Loucy (cell line): ENCODE data around the gene SCARF2.

Experiments used
- H2AFZ ChIP-seq: fragments of 200-600 bp; sonication (generic); 2 replicates; pipeline ENCODE4 v1.6.0; 2016; ENCODE audit warnings: antibody characterized with exemption, mild to moderate bottlenecking, low read length, moderate library complexity
- H3F3A ChIP-seq: fragments of 200-600 bp; 2 replicates; pipeline ENCODE4 v1.6.0; 2016; ENCODE audit warnings: antibody characterized with exemption, low read depth, mild to moderate bottlenecking
- H3K27me3 ChIP-seq: fragments of 200-600 bp; sonication (generic); 2 replicates; pipeline ENCODE4 v1.6.1; 2014; ENCODE audit warnings: low read length, mild to moderate bottlenecking; ENCODE audit not compliant: insufficient read depth, poor library complexity, severe bottlenecking
- H3K36me3 ChIP-seq: fragments of 200-600 bp; sonication (generic); 2 replicates; pipeline ENCODE4 v1.6.1; 2016; ENCODE audit warnings: low read length; ENCODE audit not compliant: insufficient read depth
- H3K4me1 ChIP-seq: fragments of 200-600 bp; sonication (generic); 2 replicates; pipeline ENCODE4 v1.5.1; 2014; ENCODE audit warnings: low read length, mild to moderate bottlenecking; ENCODE audit not compliant: insufficient read depth, poor library complexity, severe bottlenecking
- H3K4me2 ChIP-seq: fragments of 200-600 bp; sonication (generic); 2 replicates; pipeline ENCODE4 v1.6.0; 2014; ENCODE audit warnings: antibody characterized with exemption, low read length, low read depth, mild to moderate bottlenecking; ENCODE audit not compliant: poor library complexity, severe bottlenecking
- H3K4me3 ChIP-seq: fragments of 200-600 bp; sonication (generic); 2 replicates; pipeline ENCODE4 v1.5.1; 2014; ENCODE audit warnings: low read length, mild to moderate bottlenecking, mixed read lengths; ENCODE audit not compliant: poor library complexity, severe bottlenecking
- H3K79me2 ChIP-seq: fragments of 200-600 bp; sonication (generic); 2 replicates; pipeline ENCODE4 v1.6.1; 2014; ENCODE audit warnings: low read length; ENCODE audit not compliant: insufficient read depth
- H3K9ac ChIP-seq: fragments of 200-600 bp; sonication (generic); 2 replicates; pipeline ENCODE4 v1.6.0; 2014; ENCODE audit warnings: mild to moderate bottlenecking, low read depth, low read length, moderate library complexity; ENCODE audit not compliant: poor library complexity, severe bottlenecking
- H3K9me2 ChIP-seq: fragments of 200-600 bp; sonication (generic); replicated peaks from 2 replicates; pipeline ENCODE4 v1.6.1; 2016; ENCODE audit warnings: low read depth, low read length, mixed read lengths
- H3K9me3 ChIP-seq: fragments of 200-600 bp; sonication (generic); 2 replicates; pipeline ENCODE4 v1.6.1; 2014; ENCODE audit warnings: mild to moderate bottlenecking, antibody characterized with exemption, low read length, low read depth; ENCODE audit not compliant: insufficient read depth
- H4K20me1 ChIP-seq: fragments of 200-600 bp; sonication (generic); 2 replicates; pipeline ENCODE4 v1.6.0; 2014; ENCODE audit warnings: antibody characterized with exemption, low read length, mild to moderate bottlenecking; ENCODE audit not compliant: insufficient read depth, poor library complexity, severe bottlenecking
- CTCF ChIP-seq: fragments of 200-600 bp; sonication (generic); conservative IDR thresholded peaks from 2 replicates; pipeline ENCODE4 v1.5.1; 2014; ENCODE audit warnings: mild to moderate bottlenecking, antibody characterized with exemption, low read length
- EZH2phosphoT487 ChIP-seq: fragments of 200-600 bp; IDR thresholded peaks from 2 replicates; pipeline ENCODE4 v1.6.1; 2018; ENCODE audit warnings: antibody characterized with exemption, mild to moderate bottlenecking, moderate library complexity, borderline replicate concordance

The SCARF2 gene

DNA sequence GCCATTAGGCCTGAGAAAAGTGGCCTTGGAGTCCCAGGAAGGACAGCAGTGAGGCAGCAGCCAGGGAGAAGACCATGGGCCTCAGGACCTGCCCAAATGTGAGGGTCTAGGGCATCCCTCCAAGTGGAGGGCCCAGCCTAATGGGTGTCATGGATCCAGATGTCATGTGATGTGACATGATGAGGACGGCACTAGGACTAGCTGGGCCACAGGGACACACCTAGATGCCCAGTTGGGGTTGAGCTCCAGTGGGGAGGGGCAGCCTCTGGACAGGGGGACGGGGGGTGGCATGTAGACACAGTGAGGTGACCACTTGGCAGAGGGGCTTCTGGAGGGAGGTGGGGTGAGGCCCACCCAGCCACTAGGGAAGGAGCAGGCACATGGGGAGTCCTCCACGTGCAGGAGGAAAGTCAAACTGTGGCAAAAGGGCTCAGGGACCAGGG lies 5.4 kb downstream of the SCARF2 start:
- H3K4me1 ChIP-seq, result no peaks in the 10 kb centered on the region
- no peak overlapping the region for H2AFZ ChIP-seq
- TF ChIP-seq EZH2phosphoT487, result no peak
- TF ChIP-seq CTCF, result no peak
- no peaks in the 10 kb centered on the region for H3K9me2 ChIP-seq
- H3K9me3 ChIP-seq, result no peaks in the 10 kb centered on the region
- H3K79me2 ChIP-seq, result no peaks in the 10 kb centered on the region
- H3K4me3 ChIP-seq, result no peak overlapping the region
- no peaks in the 10 kb centered on the region for H3F3A ChIP-seq
- H4K20me1 ChIP-seq, result no peaks in the 10 kb centered on the region
- H3K27me3 ChIP-seq, result no peaks in the 10 kb centered on the region
- no peak overlapping the region for H3K9ac ChIP-seq
- no peak overlapping the region for H3K4me2 ChIP-seq
- H3K36me3 ChIP-seq, result no peaks in the 10 kb centered on the region

GRCh38 chr22:20431511-20432192 lies 6.0 kb downstream of the SCARF2 start:
- Histone ChIP-seq H3K9me2 (no peaks in the 10 kb centered on the region), H2AFZ (no peak overlapping the region), H3K79me2 (no peaks in the 10 kb centered on the region), H3K4me3 (no peak overlapping the region), H4K20me1 (no peaks in the 10 kb centered on the region), H3K4me2 (no peak overlapping the region), H3K9me3 (no peaks in the 10 kb centered on the region), H3K4me1 (no peaks in the 10 kb centered on the region), H3K36me3 (no peaks in the 10 kb centered on the region), H3K27me3 (no peaks in the 10 kb centered on the region), H3K9ac (no peak overlapping the region), H3F3A (no peaks in the 10 kb centered on the region)
- TF ChIP-seq EZH2phosphoT487 (no peak), CTCF (no peak)

DNA sequence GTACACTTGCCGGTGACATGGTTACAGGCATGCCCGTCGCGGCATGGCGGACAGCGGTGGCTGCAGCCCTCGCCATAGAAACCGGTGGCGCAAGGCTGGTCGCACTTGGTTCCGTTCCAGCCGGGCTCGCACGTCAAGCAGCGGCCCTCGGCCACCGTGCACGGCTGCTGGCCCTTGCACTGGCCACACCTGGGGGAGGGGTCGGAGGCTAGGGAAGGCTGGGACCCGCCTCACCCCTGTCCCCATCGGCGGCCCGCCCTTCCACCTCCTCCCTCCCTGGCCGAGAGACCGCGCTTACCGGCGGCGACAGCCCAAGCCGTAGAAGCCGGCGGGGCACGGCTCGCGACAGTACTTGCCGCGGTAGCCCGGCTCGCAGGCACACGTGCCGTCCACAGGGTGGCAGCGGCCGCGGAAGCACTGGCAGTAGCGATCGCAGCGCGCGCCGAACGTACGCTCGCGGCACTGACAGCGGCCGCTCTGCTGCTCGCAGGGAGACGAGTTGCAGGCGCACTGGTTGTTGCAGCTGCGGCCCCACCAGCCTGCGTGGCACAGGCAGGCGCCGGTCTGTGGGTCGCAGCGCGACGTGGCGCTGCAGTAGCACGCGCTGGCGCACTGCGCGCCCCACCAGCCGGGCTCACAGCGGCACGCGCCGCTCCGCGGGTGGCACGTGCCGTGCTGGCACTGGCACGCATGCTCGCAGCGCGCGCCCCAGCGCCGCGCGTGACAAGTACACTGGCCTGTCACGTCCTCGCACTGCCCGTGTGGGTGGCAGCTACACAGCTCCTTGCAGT lies 6.7 kb downstream of the SCARF2 start:
- Histone ChIP-seq H3K4me2 (no peak overlapping the region), H3K9me2 (no peaks in the 10 kb centered on the region), H3K9me3 (no peaks in the 10 kb centered on the region), H3K4me3 (no peak overlapping the region), H2AFZ (no peak overlapping the region), H3K4me1 (no peaks in the 10 kb centered on the region), H3K27me3 (no peaks in the 10 kb centered on the region), H3K79me2 (no peaks in the 10 kb centered on the region), H3K36me3 (no peaks in the 10 kb centered on the region), H3F3A (no peaks in the 10 kb centered on the region), H3K9ac (no peak overlapping the region), H4K20me1 (no peaks in the 10 kb centered on the region)
- TF ChIP-seq EZH2phosphoT487, result no peak
- no peak for TF ChIP-seq CTCF
